Measurements from ENCODE around the gene VPS13D.

- TF ChIP-seq CTCF (conservative IDR thresholded peaks at IDR 0.05; ENCODE audit: low read depth, low read length) (no peak), EZH2phosphoT487 (IDR thresholded peaks at IDR 0.05; ENCODE audit: borderline replicate concordance, low read length) (no peak), EZH2 (IDR thresholded peaks at IDR 0.05; ENCODE audit: low read length, unreplicated experiment) (no peak)
Observed at GRCh38 chr1:12504601-12505000, 274.8 kb downstream of the VPS13D start.

Data from PC-3 (cell line).